HEK293 (cell line): Measurements from ENCODE around the gene XPR1.
"Not testable (repeated sequence)": the region's sequence is repeated elsewhere in the genome, so short reads cannot be mapped to it uniquely, and the experiment has no call there.

Experiments
- CTCF ChIP-seq: fragments of 450-650 bp; formaldehyde crosslinking; IDR thresholded peaks from 2 replicates; pipeline ENCODE4 v1.5.1; 2016; ENCODE audit warnings: missing biosample characterization, missing genetic modification characterization
- ELK4 ChIP-seq: IDR thresholded peaks from 2 replicates; pipeline ENCODE4 v1.6.1; 2011; ENCODE audit warnings: mild to moderate bottlenecking, low read depth, low read length, borderline replicate concordance
- PRDM1 ChIP-seq: fragments of 450-650 bp; formaldehyde crosslinking; IDR thresholded peaks from 2 replicates; pipeline ENCODE4; 2016; ENCODE audit warnings: missing biosample characterization, missing genetic modification characterization
- REST ChIP-seq: fragments of 450-650 bp; formaldehyde crosslinking; IDR thresholded peaks from 2 replicates; pipeline ENCODE4 v1.5.1; 2016; ENCODE audit warnings: missing biosample characterization, missing genetic modification characterization
- SP3 ChIP-seq: fragments of 450-650 bp; formaldehyde crosslinking; IDR thresholded peaks from 2 replicates; pipeline ENCODE4 v1.5.1; 2016; ENCODE audit warnings: missing biosample characterization, missing genetic modification characterization
- ZNF132 ChIP-seq: fragments of 450-650 bp; formaldehyde crosslinking; IDR thresholded peaks from 2 replicates; pipeline ENCODE4 v1.5.1; 2017; ENCODE audit warnings: missing biosample characterization, missing genetic modification characterization, borderline replicate concordance
- ZNF133 ChIP-seq: fragments of 450-650 bp; formaldehyde crosslinking; IDR thresholded peaks from 2 replicates; pipeline ENCODE4 v1.5.1; 2016; ENCODE audit warnings: missing biosample characterization, missing genetic modification characterization
- ZNF24 ChIP-seq: fragments of 450-650 bp; formaldehyde crosslinking; IDR thresholded peaks from 2 replicates; pipeline ENCODE4 v1.5.1; 2016; ENCODE audit warnings: missing biosample characterization, missing genetic modification characterization
- ZNF311 ChIP-seq: fragments of 450-650 bp; formaldehyde crosslinking; IDR thresholded peaks from 2 replicates; pipeline ENCODE4 v1.5.1; 2017; ENCODE audit warnings: missing biosample characterization, missing genetic modification characterization, borderline replicate concordance
- ZNF473 ChIP-seq: fragments of 450-650 bp; formaldehyde crosslinking; IDR thresholded peaks from 2 replicates; pipeline ENCODE4 v1.5.1; 2017; ENCODE audit warnings: missing biosample characterization, missing genetic modification characterization
- ZNF639 ChIP-seq: fragments of 450-650 bp; formaldehyde crosslinking; IDR thresholded peaks from 2 replicates; pipeline ENCODE4 v1.5.1; 2016; ENCODE audit warnings: missing biosample characterization, missing genetic modification characterization
- ZNF677 ChIP-seq: fragments of 450-650 bp; IDR thresholded peaks from 2 replicates; pipeline ENCODE4 v1.5.0; 2018; ENCODE audit warnings: missing biosample characterization, mild to moderate bottlenecking, missing genetic modification characterization, moderate library complexity
- ZNF843 ChIP-seq: fragments of 450-650 bp; formaldehyde crosslinking; IDR thresholded peaks from 2 replicates; pipeline ENCODE4 v1.5.1; 2016; ENCODE audit warnings: missing biosample characterization, missing genetic modification characterization

GRCh38 chr1:180702376-180702775 lies 70.6 kb downstream of the XPR1 start:
- TF ChIP-seq ZNF132 (tag by site-specific recombination); ZNF843 (tag by site-specific recombination); CTCF (tag by site-specific recombination); ZNF133 (tag by site-specific recombination); PRDM1; ZNF639 (tag by site-specific recombination); ZNF677; ELK4; ZNF24 (tag by site-specific recombination); SP3 (tag by site-specific recombination); ZNF311 (tag by site-specific recombination); ZNF473 (tag by site-specific recombination); REST (tag by site-specific recombination): not testable (repeated sequence)
